SK-N-SH (cell line): ENCODE data around the gene PSIP1. TPM values are rescaled to one million over a fixed set of nuclear protein-coding genes. Genes with fewer than 3 reads are reported as not detected.

Experiments
- CTCF ChIA-PET: fragments of 300-600, 350-600 bp; formaldehyde crosslinking; extraction: SDS; loops from one replicate; lab custom pipeline; 2021; lab: Yijun Ruan, JAX
- POLR2A ChIA-PET: fragments of 350-600 bp; sonication (Branson Sonifier 250); formaldehyde crosslinking; extraction: SDS; loops from one replicate; lab custom pipeline; 2020; ENCODE audit warnings: antibody characterized with exemption, inconsistent platforms; lab: Yijun Ruan, JAX
- DNase-seq: peaks from one replicate; pipeline ENCODE4 v3.0.0; 2012
- H2AFZ ChIP-seq: fragments of 200-600 bp; sonication (generic); 2 replicates; pipeline ENCODE4 v1.8.1; 2016; ENCODE audit warnings: antibody characterized with exemption, mild to moderate bottlenecking, low read depth
- H3F3A ChIP-seq: fragments of 200-600 bp; sonication (generic); replicated peaks from 2 replicates; pipeline ENCODE3; 2016; ENCODE audit warnings: antibody characterized with exemption, mild to moderate bottlenecking; ENCODE audit not compliant: insufficient read depth
- H3K27ac ChIP-seq, 2 experiments: fragments of 200-500 bp in 1 of 2; fragments of 200-600 bp in 1 of 2; sonication (Bioruptor generic) in 1 of 2; sonication (generic), shearing (Covaris generic) in 1 of 2; 2 replicates each; pipeline versions ENCODE4 v1.5.1 to v1.6.1; 2014 to 2016; ENCODE audit warnings: low read depth in 2 of 2, inconsistent platforms in 1 of 2, low read length in 1 of 2, mild to moderate bottlenecking in 1 of 2, mixed read lengths in 1 of 2
- H3K27me3 ChIP-seq: fragments of 200-600 bp; sonication (generic), shearing (Covaris generic); 2 replicates; pipeline ENCODE4 v1.6.1; 2016; ENCODE audit warnings: mixed run types; ENCODE audit not compliant: insufficient read depth
- H3K36me3 ChIP-seq, 2 experiments: fragments of 200-500 bp in 1 of 2; fragments of 200-600 bp in 1 of 2; sonication (Bioruptor generic) in 1 of 2; sonication (generic) in 1 of 2; replicated peaks in 1 of 2; 2 replicates each; pipeline versions ENCODE3 to v1.5.1; 2014 to 2016; ENCODE audit warnings: low read length in 1 of 2, mild to moderate bottlenecking in 1 of 2; ENCODE audit not compliant: insufficient read depth in 2 of 2, control insufficient read depth in 1 of 2
- H3K4me1 ChIP-seq, 2 experiments: fragments of 200-500 bp in 1 of 2; fragments of 200-600 bp in 1 of 2; sonication (Bioruptor generic) in 1 of 2; sonication (generic), shearing (Covaris generic) in 1 of 2; 2 replicates each; pipeline versions ENCODE4 v1.5.1 to v1.6.1; 2014 to 2016; ENCODE audit warnings: low read depth in 1 of 2, low read length in 1 of 2, mixed run types in 1 of 2; ENCODE audit not compliant: insufficient read depth in 2 of 2, control insufficient read depth in 1 of 2
- H3K4me2 ChIP-seq: fragments of 200-600 bp; sonication (generic), shearing (Covaris generic); 2 replicates; pipeline ENCODE4 v1.6.1; 2017; ENCODE audit warnings: mixed run types
- H3K4me3 ChIP-seq, 2 experiments: fragments of 200-500 bp in 1 of 2; fragments of 200-600 bp in 1 of 2; sonication (Bioruptor generic) in 1 of 2; sonication (generic), shearing (Covaris generic) in 1 of 2; 2 replicates each; pipeline versions ENCODE4 v1.5.1 to v1.8.1; 2014 to 2016; ENCODE audit warnings: low read depth in 2 of 2, inconsistent platforms in 1 of 2, low read length in 1 of 2, mild to moderate bottlenecking in 1 of 2, mixed read lengths in 1 of 2, moderate library complexity in 1 of 2
- H3K79me2 ChIP-seq: fragments of 200-600 bp; sonication (generic); 2 replicates; pipeline ENCODE4 v1.8.1; 2017; ENCODE audit warnings: mild to moderate bottlenecking; ENCODE audit not compliant: insufficient read depth
- H3K9ac ChIP-seq: fragments of 200-600 bp; sonication (generic); 2 replicates; pipeline ENCODE4 v1.6.1; 2017; ENCODE audit warnings: mixed run types
- H3K9me2 ChIP-seq: fragments of 200-600 bp; sonication (generic); 2 replicates; pipeline ENCODE4 v1.6.1; 2017; ENCODE audit warnings: mixed run types
- H3K9me3 ChIP-seq: fragments of 200-600 bp; sonication (generic); 2 replicates; pipeline ENCODE4 v1.6.1; 2017; ENCODE audit warnings: mixed run types, mild to moderate bottlenecking, moderate library complexity
- H4K20me1 ChIP-seq: fragments of 200-600 bp; sonication (generic); 2 replicates; pipeline ENCODE4 v1.6.1; 2017; ENCODE audit warnings: mild to moderate bottlenecking, mixed run types; ENCODE audit not compliant: insufficient read depth
- CHD2 ChIP-seq: fragments of 150-350 bp; IDR thresholded peaks from 2 replicates; pipeline ENCODE4 v1.6.1; 2018; ENCODE audit warnings: low read length; ENCODE audit not compliant: partially characterized antibody
- ELF1 ChIP-seq: IDR thresholded peaks from 2 replicates; pipeline ENCODE4 v1.4.0; 2012
- EP300 ChIP-seq, 2 experiments: IDR thresholded peaks; 2 replicates each; pipeline versions ENCODE4 v1.4.0 to v1.6.1; 2012; ENCODE audit warnings: borderline replicate concordance in 1 of 2, low read depth in 1 of 2, low read length in 1 of 2
- EZH2phosphoT487 ChIP-seq: fragments of 200-600 bp; sonication (generic); IDR thresholded peaks from 2 replicates; pipeline ENCODE4 v1.6.1; 2017; ENCODE audit warnings: low read depth, mixed run types, mild to moderate bottlenecking, antibody characterized with exemption, moderate library complexity, borderline replicate concordance
- FOXJ3 ChIP-seq: sonication (generic); formaldehyde crosslinking; IDR thresholded peaks from 2 replicates; pipeline ENCODE4 v1.5.1; 2020; ENCODE audit warnings: mild to moderate bottlenecking, missing genetic modification reagents
- FOXM1 ChIP-seq: IDR thresholded peaks from 2 replicates; pipeline ENCODE4 v1.4.0; 2012; ENCODE audit warnings: low read depth, mild to moderate bottlenecking
- GATA2 ChIP-seq: sonication (generic); formaldehyde crosslinking; IDR thresholded peaks from 2 replicates; pipeline ENCODE4 v1.5.0; 2020; ENCODE audit warnings: mild to moderate bottlenecking, missing genetic modification reagents
- IRF3 ChIP-seq: fragments of 150-350 bp; IDR thresholded peaks from 2 replicates; pipeline ENCODE4 v1.6.1; 2016; ENCODE audit warnings: mild to moderate bottlenecking, low read depth, low read length
- MXI1 ChIP-seq: IDR thresholded peaks from 2 replicates; pipeline ENCODE4 v1.6.1; 2012; ENCODE audit warnings: mild to moderate bottlenecking, low read depth, low read length, improper control_type of control experiment
- NRF1 ChIP-seq: IDR thresholded peaks from 2 replicates; pipeline ENCODE4 v1.6.1; 2012; ENCODE audit warnings: low read depth, mild to moderate bottlenecking, low read length
- POLR2AphosphoS5 ChIP-seq: IDR thresholded peaks from 2 replicates; pipeline ENCODE4 v1.6.1; 2012; ENCODE audit warnings: low read depth, low read length
- RAD21 ChIP-seq: IDR thresholded peaks from 2 replicates; pipeline ENCODE4 v1.6.1; 2012; ENCODE audit warnings: mild to moderate bottlenecking, low read length
- RCOR1 ChIP-seq: fragments of 150-350 bp; IDR thresholded peaks from 2 replicates; pipeline ENCODE4 v1.6.1; 2017; ENCODE audit warnings: antibody characterized with exemption, low read length
- REST ChIP-seq: IDR thresholded peaks from 2 replicates; pipeline ENCODE4 v1.6.1; 2012; ENCODE audit warnings: mild to moderate bottlenecking, low read depth, low read length, moderate library complexity
- YY1 ChIP-seq: IDR thresholded peaks from 2 replicates; pipeline ENCODE4 v1.4.0; 2012; ENCODE audit warnings: low read depth, mild to moderate bottlenecking
- WGBS: methylation state at CpG from one replicate; pipeline ENCODE4 v1.1.6; 2017; ENCODE audit warnings: low lambda C conversion rate; 5-methylcytosine and 5-hydroxymethylcytosine counted together
- polyA plus RNA-seq, 3 experiments: library from polyadenylated mRNA; depleted of rRNA; stranded (reverse); fragments of >200 nt; gene quantifications; 2 replicates each; pipeline ENCODE4 v1.2.3, GENCODE V29; 2012
- TF ChIP-seq, protein P1 (sequence below): IDR thresholded peaks from 2 replicates; pipeline ENCODE4 v1.4.0; 2012; ENCODE audit warnings: low read depth
- TF ChIP-seq, protein P2 (sequence below): fragments of 200-600 bp; sonication (generic); IDR thresholded peaks from 2 replicates; pipeline ENCODE4 v1.6.1; 2017; ENCODE audit warnings: antibody characterized with exemption, mild to moderate bottlenecking, moderate library complexity
- TF ChIP-seq, protein P3 (sequence below): IDR thresholded peaks from 2 replicates; pipeline ENCODE4 v1.4.0; 2012; ENCODE audit warnings: low read depth, borderline replicate concordance

Gene PSIP1
- polyA plus RNA-seq, 1 of the 3 experiments (the other 2 are of a cell fraction), result 21.0 TPM

DNA sequence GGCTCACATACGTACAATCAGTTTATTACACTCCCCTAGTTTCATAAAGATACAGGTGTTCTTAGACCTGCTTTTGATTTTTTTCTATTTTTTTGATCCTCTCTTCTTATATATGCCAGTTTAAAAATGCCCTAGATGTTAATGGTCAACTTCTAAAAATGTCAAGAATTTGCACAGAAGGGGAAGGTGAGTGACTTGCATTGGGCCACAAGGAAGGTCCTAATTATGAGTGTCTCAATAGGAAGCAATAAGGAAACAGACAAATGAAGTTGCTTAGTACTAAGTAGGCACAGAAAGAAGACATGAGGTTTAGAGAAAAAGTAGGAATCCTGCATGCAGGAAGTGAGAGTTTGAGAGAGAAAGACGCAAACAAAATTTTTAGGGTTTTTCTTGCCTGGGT lies 38.8 kb upstream of the PSIP1 start:
- ChIA-PET POLR2A (no interaction called here), CTCF (no interaction called here)
- H3K4me3 ChIP-seq, result no peak overlapping the region
- TF ChIP-seq, protein P1, sequence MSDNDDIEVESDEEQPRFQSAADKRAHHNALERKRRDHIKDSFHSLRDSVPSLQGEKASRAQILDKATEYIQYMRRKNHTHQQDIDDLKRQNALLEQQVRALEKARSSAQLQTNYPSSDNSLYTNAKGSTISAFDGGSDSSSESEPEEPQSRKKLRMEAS, result no peak
- no peak for TF ChIP-seq YY1
- TF ChIP-seq POLR2AphosphoS5, result no peak
- TF ChIP-seq, protein P2, sequence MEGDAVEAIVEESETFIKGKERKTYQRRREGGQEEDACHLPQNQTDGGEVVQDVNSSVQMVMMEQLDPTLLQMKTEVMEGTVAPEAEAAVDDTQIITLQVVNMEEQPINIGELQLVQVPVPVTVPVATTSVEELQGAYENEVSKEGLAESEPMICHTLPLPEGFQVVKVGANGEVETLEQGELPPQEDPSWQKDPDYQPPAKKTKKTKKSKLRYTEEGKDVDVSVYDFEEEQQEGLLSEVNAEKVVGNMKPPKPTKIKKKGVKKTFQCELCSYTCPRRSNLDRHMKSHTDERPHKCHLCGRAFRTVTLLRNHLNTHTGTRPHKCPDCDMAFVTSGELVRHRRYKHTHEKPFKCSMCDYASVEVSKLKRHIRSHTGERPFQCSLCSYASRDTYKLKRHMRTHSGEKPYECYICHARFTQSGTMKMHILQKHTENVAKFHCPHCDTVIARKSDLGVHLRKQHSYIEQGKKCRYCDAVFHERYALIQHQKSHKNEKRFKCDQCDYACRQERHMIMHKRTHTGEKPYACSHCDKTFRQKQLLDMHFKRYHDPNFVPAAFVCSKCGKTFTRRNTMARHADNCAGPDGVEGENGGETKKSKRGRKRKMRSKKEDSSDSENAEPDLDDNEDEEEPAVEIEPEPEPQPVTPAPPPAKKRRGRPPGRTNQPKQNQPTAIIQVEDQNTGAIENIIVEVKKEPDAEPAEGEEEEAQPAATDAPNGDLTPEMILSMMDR, result no peak
- no peak for TF ChIP-seq RCOR1
- no peak for TF ChIP-seq REST
- TF ChIP-seq EP300 (IDR thresholded peaks at IDR 0.05; ENCODE audit: borderline replicate concordance in 1 of 2, low read depth in 1 of 2, low read length in 1 of 2), result no peak
- no peak for TF ChIP-seq MXI1
- TF ChIP-seq RAD21, result no peak
- TF ChIP-seq ELF1, result no peak
- no peak for TF ChIP-seq FOXM1
- TF ChIP-seq, protein P3, sequence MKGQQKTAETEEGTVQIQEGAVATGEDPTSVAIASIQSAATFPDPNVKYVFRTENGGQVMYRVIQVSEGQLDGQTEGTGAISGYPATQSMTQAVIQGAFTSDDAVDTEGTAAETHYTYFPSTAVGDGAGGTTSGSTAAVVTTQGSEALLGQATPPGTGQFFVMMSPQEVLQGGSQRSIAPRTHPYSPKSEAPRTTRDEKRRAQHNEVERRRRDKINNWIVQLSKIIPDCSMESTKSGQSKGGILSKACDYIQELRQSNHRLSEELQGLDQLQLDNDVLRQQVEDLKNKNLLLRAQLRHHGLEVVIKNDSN, result no peak
- no peak for TF ChIP-seq GATA2 (CRISPR knock-in tag)
- TF ChIP-seq FOXJ3 (CRISPR knock-in tag), result no peak
- TF ChIP-seq EZH2phosphoT487, result no peak
- TF ChIP-seq NRF1, result no peak
- no peak for TF ChIP-seq CHD2
- no peak for TF ChIP-seq IRF3
- no peaks in the 10 kb centered on the region; a peak in 2 of 4 replicates for H3K4me1 ChIP-seq
- no peaks in the 10 kb centered on the region for H3K36me3 ChIP-seq
- WGBS, result 95% methylated on average over 2 of the region's 2 CpGs
- peaks cover 5% of the 10 kb centered on the region for H3F3A ChIP-seq
- DNase-seq, result no peak
- no peak overlapping the region for H2AFZ ChIP-seq
- H3K79me2 ChIP-seq, result no peaks in the 10 kb centered on the region
- no peak overlapping the region for H3K27ac ChIP-seq
- H3K27me3 ChIP-seq, result no peaks in the 10 kb centered on the region
- no peaks in the 10 kb centered on the region for H4K20me1 ChIP-seq
- H3K9ac ChIP-seq, result no peak overlapping the region
- no peaks in the 10 kb centered on the region for H3K9me2 ChIP-seq
- H3K9me3 ChIP-seq, result no peaks in the 10 kb centered on the region
- no peak overlapping the region for H3K4me2 ChIP-seq
